GM13976 (cell line): ENCODE measurements around the gene IDH3G.

Experiments
- DNase-seq: peaks from one replicate; pipeline ENCODE4 v3.0.0; 2012; ENCODE audit warnings: low spot score
- in situ Hi-C: fragments of 300-500 bp; cut with MboI; formaldehyde crosslinking; loops from one replicate; pipeline ENCODE4 v1.12.0; 2022; ENCODE audit warnings: low sequenced_read_pairs, mixed read lengths, inconsistent platforms; ENCODE audit not compliant: unreplicated experiment
- TF ChIP-seq, protein P1 (sequence below): IDR thresholded peaks from 2 replicates; pipeline ENCODE4 v1.5.1; 2012; ENCODE audit warnings: borderline replicate concordance, mild to moderate bottlenecking; ENCODE audit not compliant: insufficient read depth; ENCODE audit errors: extremely low read depth, missing control alignments, control extremely low read depth

The IDH3G gene

GRCh38 chrX:153806999-153807575 lies 12.9 kb upstream of the IDH3G start:
- TF ChIP-seq, protein P1, sequence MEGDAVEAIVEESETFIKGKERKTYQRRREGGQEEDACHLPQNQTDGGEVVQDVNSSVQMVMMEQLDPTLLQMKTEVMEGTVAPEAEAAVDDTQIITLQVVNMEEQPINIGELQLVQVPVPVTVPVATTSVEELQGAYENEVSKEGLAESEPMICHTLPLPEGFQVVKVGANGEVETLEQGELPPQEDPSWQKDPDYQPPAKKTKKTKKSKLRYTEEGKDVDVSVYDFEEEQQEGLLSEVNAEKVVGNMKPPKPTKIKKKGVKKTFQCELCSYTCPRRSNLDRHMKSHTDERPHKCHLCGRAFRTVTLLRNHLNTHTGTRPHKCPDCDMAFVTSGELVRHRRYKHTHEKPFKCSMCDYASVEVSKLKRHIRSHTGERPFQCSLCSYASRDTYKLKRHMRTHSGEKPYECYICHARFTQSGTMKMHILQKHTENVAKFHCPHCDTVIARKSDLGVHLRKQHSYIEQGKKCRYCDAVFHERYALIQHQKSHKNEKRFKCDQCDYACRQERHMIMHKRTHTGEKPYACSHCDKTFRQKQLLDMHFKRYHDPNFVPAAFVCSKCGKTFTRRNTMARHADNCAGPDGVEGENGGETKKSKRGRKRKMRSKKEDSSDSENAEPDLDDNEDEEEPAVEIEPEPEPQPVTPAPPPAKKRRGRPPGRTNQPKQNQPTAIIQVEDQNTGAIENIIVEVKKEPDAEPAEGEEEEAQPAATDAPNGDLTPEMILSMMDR: no peak
- DNase-seq: no peak
- in situ Hi-C loops: no loop called here

DNA sequence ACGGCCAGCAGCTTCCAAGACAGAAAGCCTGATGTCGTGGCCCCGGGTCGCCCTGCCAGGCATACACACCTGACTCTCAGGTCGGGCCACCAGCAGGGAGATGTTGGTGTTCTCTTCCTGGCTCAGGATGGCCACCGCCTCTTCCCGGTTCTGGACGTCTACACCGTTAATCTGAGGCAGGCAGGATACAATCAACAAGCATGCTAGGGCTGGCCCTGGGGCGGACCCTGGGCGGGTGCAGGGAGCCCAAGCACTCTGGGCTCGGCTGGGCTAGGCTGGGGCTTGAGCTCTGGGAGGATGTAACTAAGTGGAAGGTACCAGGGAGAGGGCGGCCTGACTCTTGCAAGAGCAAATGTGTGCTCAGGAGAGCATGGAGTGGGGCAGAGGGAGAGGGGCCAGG lies 11.3 kb upstream of the IDH3G start:
- in situ Hi-C loops: no loop called here
- DNase-seq: no peak
- TF ChIP-seq, protein P1: no peak

DNA sequence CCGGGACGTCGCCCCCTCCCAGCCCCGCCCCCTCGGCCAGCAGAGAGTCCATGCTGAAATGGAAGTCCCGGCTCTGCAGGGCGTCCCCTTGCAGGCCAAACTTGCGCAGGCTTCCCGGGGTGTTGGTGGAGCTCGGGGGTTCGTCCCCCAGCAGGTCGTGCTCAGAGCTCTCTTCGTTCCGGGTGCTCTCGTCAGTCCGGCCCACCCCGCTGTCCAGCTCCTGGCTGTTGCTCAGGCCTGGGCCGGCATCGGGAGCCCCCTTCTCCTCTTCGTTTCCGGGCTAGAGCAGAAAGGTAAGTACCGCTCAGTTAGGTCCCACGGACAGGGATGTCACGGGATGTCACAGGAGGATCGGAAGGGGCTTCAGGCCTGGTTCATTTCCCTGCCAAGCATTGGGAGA lies 10.4 kb upstream of the IDH3G start:
- DNase-seq: no peak
- in situ Hi-C loops: no loop called here

DNA sequence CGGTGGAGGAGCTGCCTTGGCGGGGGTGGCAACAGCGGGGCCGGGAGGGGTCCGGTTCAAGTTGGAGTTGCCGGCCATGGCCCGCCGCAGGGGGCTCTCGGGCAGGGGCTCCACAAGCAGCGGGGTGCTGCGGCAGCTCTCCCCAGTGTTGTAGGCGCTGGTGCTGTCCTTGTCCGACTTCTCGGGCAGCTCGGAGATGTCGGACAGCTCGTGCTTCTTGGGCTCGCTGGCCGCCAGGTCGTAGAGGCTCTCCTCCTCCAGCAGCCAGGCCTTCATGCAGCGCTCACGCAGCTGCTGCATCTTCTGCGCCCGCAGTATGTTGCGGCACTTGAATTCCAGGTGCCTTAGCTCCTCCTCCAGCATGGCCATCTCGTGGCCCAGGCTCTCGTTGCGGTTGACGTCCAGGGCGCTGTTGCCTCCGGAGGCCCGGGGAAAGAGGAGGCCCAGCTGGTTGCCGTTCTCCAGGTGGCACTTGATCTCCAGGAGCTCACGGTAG lies 10.0 kb upstream of the IDH3G start:
- DNase-seq: no peak
- in situ Hi-C loops: no loop called here
- TF ChIP-seq, protein P1: no peak

More for the DNA sequence above, 10.4 kb upstream of the IDH3G start:
- TF ChIP-seq, protein P1: no peak

GRCh38 chrX:153803211-153804099 lies 9.3 kb upstream of the IDH3G start:
- TF ChIP-seq, protein P1: no peak
- DNase-seq: no peak
- in situ Hi-C loops: no loop called here

DNA sequence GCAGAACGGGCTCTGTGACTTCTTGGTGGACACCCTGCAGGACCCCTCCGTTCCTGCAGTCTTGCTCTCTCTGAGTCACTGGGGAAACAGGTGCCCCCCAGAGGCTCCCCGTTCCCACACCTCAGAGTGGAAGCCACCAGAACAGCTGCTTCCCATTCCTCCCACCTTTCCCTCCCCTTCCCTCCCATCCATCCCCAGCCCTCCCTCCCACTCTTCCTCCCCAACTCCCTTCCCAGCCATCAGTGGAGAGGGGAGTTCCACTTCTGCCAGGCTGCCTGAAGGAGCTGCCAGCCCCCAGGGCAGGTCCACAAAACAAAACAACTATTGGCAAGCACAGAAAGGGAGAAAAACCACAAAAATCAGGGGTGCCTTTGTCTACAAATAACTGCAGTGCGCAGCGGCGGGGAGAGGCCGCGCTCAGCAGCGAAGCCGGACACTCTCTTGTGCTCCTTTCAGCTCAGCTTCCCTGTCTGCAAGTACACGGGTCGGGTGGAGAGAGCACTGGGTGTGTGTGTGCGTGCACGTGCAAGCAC lies 8.4 kb upstream of the IDH3G start:
- in situ Hi-C loops: no loop called here
- TF ChIP-seq, protein P1: no peak
- no peak for DNase-seq
